Liver (tissue), 3 donors: ENCODE results near the gene CYSRT1.

Source experiments
- CTCF ChIP-seq: fragments of 150-350 bp; IDR thresholded peaks from 2 replicates; pipeline ENCODE4 v1.5.1; 2017; ENCODE audit warnings: improper control_type of control experiment, low read depth, low read length; ENCODE audit not compliant: missing input control
- EGR1 ChIP-seq, 2 donors: IDR thresholded peaks; 2 replicates each; pipeline ENCODE4 v1.6.1; 2016 to 2018; ENCODE audit warnings: antibody characterized with exemption in 2 of 2, low read depth in 2 of 2
- GABPA ChIP-seq, 2 donors: IDR thresholded peaks in 1 of 2; conservative IDR thresholded peaks in 1 of 2; 2 replicates each; pipeline ENCODE4 v1.6.1; 2016; ENCODE audit warnings: antibody characterized with exemption in 2 of 2, mild to moderate bottlenecking in 1 of 2, moderate library complexity in 1 of 2
- HNF4A ChIP-seq, 2 donors: conservative IDR thresholded peaks; 2 replicates each; pipeline ENCODE4 v1.6.1; 2016; ENCODE audit warnings: antibody characterized with exemption in 2 of 2, mild to moderate bottlenecking in 2 of 2
- HNF4G ChIP-seq: IDR thresholded peaks from 2 replicates; pipeline ENCODE4 v1.6.1; 2016; ENCODE audit warnings: antibody characterized with exemption
- JUND ChIP-seq, 2 donors: IDR thresholded peaks; 2 replicates each; pipeline ENCODE4 v1.6.1; 2016; ENCODE audit warnings: antibody characterized with exemption in 2 of 2
- RAD21 ChIP-seq, 2 donors: IDR thresholded peaks; 2 replicates each; pipeline ENCODE4 v1.6.1; 2016; ENCODE audit warnings: antibody characterized with exemption in 2 of 2, mild to moderate bottlenecking in 2 of 2
- SP1 ChIP-seq: IDR thresholded peaks from 2 replicates; pipeline ENCODE4 v1.6.1; 2018; ENCODE audit warnings: antibody characterized with exemption, mild to moderate bottlenecking
- TAF1 ChIP-seq: conservative IDR thresholded peaks from 2 replicates; pipeline ENCODE4 v1.6.1; 2016; ENCODE audit warnings: antibody characterized with exemption, mild to moderate bottlenecking
- YY1 ChIP-seq: IDR thresholded peaks from 2 replicates; pipeline ENCODE4 v1.6.1; 2016; ENCODE audit warnings: antibody characterized with exemption, mild to moderate bottlenecking
- TF ChIP-seq, protein P1 (sequence below): IDR thresholded peaks from 2 replicates; pipeline ENCODE4 v1.6.1; 2016; ENCODE audit warnings: antibody characterized with exemption, mild to moderate bottlenecking
- TF ChIP-seq, protein P2 (sequence below): IDR thresholded peaks from 2 replicates; pipeline ENCODE4 v1.6.1; 2016; ENCODE audit warnings: antibody characterized with exemption
- TF ChIP-seq, protein P3 (sequence below): IDR thresholded peaks from 2 replicates; pipeline ENCODE4 v1.6.1; 2016; ENCODE audit warnings: antibody characterized with exemption
- TF ChIP-seq, protein P4 (sequence below): IDR thresholded peaks from 2 replicates; pipeline ENCODE4 v1.6.1; 2016; ENCODE audit warnings: antibody characterized with exemption
- donor health status: healthy.
- donor health status: healthy.

- no peak for TF ChIP-seq HNF4G
- TF ChIP-seq, protein P1, sequence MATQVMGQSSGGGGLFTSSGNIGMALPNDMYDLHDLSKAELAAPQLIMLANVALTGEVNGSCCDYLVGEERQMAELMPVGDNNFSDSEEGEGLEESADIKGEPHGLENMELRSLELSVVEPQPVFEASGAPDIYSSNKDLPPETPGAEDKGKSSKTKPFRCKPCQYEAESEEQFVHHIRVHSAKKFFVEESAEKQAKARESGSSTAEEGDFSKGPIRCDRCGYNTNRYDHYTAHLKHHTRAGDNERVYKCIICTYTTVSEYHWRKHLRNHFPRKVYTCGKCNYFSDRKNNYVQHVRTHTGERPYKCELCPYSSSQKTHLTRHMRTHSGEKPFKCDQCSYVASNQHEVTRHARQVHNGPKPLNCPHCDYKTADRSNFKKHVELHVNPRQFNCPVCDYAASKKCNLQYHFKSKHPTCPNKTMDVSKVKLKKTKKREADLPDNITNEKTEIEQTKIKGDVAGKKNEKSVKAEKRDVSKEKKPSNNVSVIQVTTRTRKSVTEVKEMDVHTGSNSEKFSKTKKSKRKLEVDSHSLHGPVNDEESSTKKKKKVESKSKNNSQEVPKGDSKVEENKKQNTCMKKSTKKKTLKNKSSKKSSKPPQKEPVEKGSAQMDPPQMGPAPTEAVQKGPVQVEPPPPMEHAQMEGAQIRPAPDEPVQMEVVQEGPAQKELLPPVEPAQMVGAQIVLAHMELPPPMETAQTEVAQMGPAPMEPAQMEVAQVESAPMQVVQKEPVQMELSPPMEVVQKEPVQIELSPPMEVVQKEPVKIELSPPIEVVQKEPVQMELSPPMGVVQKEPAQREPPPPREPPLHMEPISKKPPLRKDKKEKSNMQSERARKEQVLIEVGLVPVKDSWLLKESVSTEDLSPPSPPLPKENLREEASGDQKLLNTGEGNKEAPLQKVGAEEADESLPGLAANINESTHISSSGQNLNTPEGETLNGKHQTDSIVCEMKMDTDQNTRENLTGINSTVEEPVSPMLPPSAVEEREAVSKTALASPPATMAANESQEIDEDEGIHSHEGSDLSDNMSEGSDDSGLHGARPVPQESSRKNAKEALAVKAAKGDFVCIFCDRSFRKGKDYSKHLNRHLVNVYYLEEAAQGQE = peak; percentile 50
- no peak for TF ChIP-seq CTCF
- peak; percentile 63 for TF ChIP-seq YY1
- TF ChIP-seq RAD21 (IDR thresholded peaks at IDR 0.05) = peak in 1 of 2 donors; percentile 8
- TF ChIP-seq, protein P2, sequence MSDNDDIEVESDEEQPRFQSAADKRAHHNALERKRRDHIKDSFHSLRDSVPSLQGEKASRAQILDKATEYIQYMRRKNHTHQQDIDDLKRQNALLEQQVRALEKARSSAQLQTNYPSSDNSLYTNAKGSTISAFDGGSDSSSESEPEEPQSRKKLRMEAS = peak; percentile 94
- TF ChIP-seq HNF4A (conservative IDR thresholded peaks at IDR 0.05) = peak; percentile 91 to 95
- peak in 1 of 2 donors; percentile 67 for TF ChIP-seq GABPA (IDR thresholded peaks at IDR 0.05 in 1 of 2, conservative IDR thresholded peaks at IDR 0.05 in 1 of 2)
- no peak for TF ChIP-seq TAF1
- TF ChIP-seq, protein P3, sequence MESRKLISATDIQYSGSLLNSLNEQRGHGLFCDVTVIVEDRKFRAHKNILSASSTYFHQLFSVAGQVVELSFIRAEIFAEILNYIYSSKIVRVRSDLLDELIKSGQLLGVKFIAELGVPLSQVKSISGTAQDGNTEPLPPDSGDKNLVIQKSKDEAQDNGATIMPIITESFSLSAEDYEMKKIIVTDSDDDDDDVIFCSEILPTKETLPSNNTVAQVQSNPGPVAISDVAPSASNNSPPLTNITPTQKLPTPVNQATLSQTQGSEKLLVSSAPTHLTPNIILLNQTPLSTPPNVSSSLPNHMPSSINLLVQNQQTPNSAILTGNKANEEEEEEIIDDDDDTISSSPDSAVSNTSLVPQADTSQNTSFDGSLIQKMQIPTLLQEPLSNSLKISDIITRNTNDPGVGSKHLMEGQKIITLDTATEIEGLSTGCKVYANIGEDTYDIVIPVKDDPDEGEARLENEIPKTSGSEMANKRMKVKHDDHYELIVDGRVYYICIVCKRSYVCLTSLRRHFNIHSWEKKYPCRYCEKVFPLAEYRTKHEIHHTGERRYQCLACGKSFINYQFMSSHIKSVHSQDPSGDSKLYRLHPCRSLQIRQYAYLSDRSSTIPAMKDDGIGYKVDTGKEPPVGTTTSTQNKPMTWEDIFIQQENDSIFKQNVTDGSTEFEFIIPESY = no peak
- TF ChIP-seq, protein P4, sequence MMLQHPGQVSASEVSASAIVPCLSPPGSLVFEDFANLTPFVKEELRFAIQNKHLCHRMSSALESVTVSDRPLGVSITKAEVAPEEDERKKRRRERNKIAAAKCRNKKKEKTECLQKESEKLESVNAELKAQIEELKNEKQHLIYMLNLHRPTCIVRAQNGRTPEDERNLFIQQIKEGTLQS = no peak
- TF ChIP-seq SP1 = peak; percentile 72
- TF ChIP-seq JUND (IDR thresholded peaks at IDR 0.05) = peak in 1 of 2 donors; percentile 54
- TF ChIP-seq EGR1 (IDR thresholded peaks at IDR 0.05; ENCODE audit: low read depth in 2 of 2) = peak; percentile 21 to 54
These were observed 26.7 kb upstream of the CYSRT1 start for GRCh38 chr9:137198051-137198901.
